ACHN (cell line): ENCODE measurements around the gene GBP7.
"Not testable (repeated sequence)": the region's sequence is repeated elsewhere in the genome, so short reads cannot be mapped to it uniquely, and the experiment has no call there.

ENCODE experiments used
- DNase-seq: peaks from one replicate; pipeline ENCODE4 v3.0.0-alpha.2; 2015
- in situ Hi-C: cut with HindIII; loops from 2 replicates; pipeline ENCODE4 v1.10.0; 2017; ENCODE audit warnings: low sequenced_read_pairs, low pct_ligation_motif_present, low pct_unique_long_range_greater_than_20kb

The GBP7 gene

GRCh38 chr1:89126602-89127565, 48.9 kb downstream of the GBP7 start:
- DNase-seq, in situ Hi-C loops: not testable (repeated sequence)

- in situ Hi-C loops, result no loop called here
- peak; percentile 59 for DNase-seq
Observed at GRCh38 chr1:89125913-89126580, 49.8 kb downstream of the GBP7 start, which contains the start of gene GBP2. TSS of gene GBP2 (minus strand) at chr1:89126114. CDS start at chr1:89121966, 4,148 bp downstream.

DNA sequence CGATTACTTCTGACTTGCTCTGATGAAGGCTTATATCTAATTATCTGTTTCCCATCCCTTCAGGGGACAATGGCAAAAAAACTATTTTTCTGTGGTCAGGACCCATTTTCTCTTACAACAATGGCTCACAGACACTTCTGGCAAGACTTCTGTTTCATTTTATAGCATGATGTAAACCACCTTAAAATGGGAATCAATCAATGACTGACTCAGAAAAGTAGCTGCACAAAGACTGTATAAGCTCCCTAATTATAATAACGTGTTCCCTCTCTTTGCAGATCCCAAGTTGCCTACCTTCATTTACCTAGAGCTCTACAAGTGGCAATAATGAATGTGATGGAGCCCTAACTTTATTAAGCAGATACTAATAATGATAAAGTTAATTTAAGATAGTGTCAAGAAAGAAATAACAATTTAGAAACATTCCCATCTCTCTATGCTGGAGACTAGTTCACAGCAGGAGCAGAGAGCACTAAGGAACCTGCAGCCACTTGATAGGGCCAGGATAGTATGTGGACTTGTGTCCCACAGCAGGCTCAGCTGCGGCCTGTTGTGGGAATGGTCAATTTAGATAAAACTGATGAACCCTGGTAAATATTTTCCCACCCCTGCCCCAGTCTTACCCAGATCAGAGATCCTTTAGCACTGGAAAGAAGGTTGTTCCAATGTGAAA, 50.4 kb downstream of the GBP7 start:
- in situ Hi-C loops, result no loop called here
- DNase-seq, result no peak

DNA sequence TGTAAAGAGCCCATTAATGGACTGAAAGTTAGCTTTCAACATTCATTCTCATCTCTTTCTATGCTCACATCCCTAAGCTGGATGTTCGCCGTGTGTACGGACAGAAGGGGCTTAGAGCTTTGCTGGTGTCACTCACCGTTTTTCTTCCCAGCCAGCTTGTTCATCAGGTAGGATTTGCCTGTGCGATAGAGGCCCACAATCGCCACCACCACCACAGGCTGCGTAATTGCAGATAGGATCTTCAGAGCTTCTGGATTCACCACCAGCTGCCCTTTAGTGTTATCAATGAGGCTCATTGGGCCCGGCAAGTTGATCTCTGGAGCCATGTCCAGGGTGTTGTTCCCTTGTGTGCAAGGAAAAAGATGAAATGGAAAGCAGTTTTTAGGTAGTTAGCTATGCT, 54.2 kb downstream of the GBP7 start:
- DNase-seq, result no peak
- in situ Hi-C loops, result no loop called here

- DNase-seq, result no peak
- in situ Hi-C loops, result no loop called here
Observed at GRCh38 chr1:89114662-89115061, 61.1 kb downstream of the GBP7 start.

GRCh38 chr1:89112871-89113613, 62.8 kb downstream of the GBP7 start:
- in situ Hi-C loops, result no loop called here
- DNase-seq, result no peak

DNA sequence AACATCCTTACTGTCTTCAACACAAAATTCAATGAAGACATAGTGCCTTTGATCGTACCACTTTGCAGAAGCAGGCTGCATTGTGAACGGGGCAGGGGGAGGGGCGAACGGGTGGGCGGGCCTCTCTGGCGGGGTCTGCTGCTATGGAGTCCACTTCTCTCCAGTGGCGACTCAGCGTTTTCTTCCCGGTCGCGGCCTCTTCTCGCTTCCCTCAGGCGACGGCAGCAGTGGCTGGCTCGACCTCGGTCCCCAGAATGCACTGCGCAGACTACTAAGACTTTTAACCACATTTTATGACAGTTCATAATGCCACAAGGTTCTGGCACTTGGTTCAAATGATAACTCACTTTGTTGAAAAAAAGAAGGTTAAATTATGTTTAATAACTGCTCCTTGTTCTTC, 71.1 kb downstream of the GBP7 start:
- no peak for DNase-seq
- in situ Hi-C loops, result no loop called here

DNA sequence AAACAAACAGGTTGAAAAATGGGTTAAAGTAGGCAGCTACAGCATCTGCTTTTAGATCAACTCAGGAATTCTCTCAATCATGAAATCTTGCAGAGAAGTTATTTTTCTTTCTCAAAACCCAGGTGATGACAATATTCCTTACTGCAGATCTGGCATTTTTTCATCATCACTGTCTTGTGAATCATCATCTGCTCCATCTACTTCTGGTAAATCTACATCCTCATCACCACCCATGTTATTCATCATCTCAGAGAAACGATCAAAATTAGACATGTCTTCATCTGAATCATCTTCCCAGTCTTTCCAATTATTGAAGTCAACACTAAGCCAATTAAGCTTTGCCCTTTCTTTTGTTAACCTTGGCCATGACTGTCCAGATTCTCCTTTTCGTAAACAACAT, 71.7 kb downstream of the GBP7 start:
- in situ Hi-C loops, result no loop called here
- no peak for DNase-seq

DNA sequence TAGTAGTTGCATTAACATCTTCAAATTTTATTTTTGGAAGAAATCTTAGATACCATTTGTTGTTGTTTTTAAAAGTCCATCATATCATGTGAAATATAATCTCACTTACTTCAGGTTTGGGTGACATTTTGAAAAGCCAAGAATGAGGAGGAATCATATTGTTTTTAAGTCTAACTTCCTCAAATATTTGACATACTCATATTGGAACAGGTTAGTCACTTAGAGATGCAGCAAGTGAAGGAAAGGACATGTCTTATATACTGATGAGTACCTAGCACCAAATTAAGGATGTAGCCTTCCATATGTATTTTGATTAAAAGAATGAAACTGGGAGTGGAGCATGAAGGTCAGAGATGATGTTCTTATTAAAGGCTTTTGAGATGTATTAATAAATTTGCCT, 73.8 kb downstream of the GBP7 start:
- no peak for DNase-seq
- in situ Hi-C loops, result no loop called here

DNA sequence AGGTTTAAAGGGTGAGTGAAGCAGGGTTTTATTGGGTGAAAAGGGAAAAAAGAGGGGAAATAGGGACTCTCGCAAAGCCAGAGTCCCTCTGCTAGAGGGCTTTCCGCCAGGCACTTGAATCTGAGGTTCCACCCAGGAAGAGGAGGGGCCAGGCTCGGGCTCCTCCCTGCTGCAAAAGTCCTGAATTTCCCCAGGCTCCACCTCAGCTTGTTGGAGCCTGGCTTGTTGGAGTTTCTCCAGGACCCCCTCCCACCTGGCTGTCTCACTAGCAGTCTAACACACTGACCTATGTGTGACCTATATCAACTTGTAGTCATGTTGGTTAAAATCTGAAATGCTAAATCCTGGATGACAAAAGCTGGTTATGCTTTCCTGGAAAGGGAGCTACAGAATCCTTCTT, 75.4 kb downstream of the GBP7 start:
- in situ Hi-C loops, result no loop called here
- DNase-seq, result no peak

DNA sequence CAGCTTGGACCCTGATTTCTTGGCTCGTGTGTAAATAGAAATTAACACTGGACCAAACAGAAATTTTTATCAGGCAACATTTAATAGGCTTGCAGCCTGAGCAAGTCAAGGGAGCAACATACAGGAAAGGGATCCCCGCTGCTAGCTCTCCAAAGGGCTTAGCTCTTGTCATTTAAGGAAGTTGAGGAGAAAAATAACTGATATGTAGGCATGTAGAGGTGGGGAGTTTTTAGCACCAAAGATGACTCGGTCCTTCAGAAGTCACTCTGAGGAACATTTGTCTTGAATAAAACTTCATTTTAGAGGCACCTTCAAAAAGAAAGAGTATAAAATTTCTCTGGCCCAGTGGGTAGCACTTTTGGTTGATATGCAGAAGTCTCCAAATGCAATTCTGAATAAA, 76.9 kb downstream of the GBP7 start:
- in situ Hi-C loops, result no loop called here
- DNase-seq, result no peak

- DNase-seq, result no peak
- in situ Hi-C loops, result no loop called here
Observed at GRCh38 chr1:89095737-89096136, 80.1 kb downstream of the GBP7 start.

- DNase-seq, result no peak
- in situ Hi-C loops, result no loop called here
Observed at GRCh38 chr1:89089962-89090361, 85.8 kb downstream of the GBP7 start.

DNA sequence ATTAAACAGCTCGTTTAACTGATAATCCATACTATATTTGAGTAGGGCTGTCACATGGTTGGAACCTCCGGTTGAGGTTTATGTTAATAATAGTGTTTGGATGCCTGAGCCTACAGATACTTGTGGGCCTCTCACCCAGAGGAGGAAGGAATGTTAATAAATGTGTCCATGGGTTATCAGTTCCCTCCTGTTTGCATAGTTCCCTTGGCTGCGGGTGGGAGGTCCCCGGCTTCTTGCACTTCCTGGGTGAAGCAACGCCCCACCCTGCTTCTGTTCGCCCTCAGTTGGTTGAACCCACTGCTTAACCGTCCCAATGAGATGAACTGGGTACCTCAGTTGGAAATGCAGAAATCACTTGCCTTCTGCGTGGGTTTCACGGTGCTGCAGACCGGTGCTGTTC, 87.2 kb downstream of the GBP7 start:
- DNase-seq, result no peak
- in situ Hi-C loops, result no loop called here

DNA sequence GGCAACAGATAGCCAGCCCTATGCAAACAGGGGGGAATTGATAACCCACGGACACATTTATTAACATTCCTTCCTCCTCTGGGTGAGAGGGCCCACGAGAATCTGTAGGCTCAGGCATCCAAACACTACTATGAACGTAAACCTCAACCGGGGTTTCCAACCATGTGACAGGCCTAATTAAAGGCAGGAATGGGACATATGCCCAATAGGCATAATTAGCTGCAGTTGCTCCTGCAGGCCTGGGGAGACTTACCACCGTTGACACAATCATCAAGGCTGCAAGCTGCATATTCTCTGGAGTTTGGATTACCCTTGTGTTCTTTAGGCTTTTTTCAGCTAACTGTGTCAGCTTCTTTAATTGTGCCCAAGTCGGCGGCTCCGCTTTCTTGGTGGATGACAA, 88.6 kb downstream of the GBP7 start:
- DNase-seq, result no peak
- in situ Hi-C loops, result no loop called here

- DNase-seq, result peak; percentile 64
- in situ Hi-C loops, result no loop called here
Observed at GRCh38 chr1:89085781-89086180, 90.0 kb downstream of the GBP7 start.
